ENCODE measurements around the gene CALHM5. TPM values are rescaled to one million over a fixed set of nuclear protein-coding genes. Genes with fewer than 3 reads are reported as not detected.

Gene CALHM5
- total RNA-seq, 2 donors from 2014 or later: 0.20 to 0.37 TPM

- intact Hi-C loops (cut with DNase I): no loop called here
- H3K9ac ChIP-seq (ENCODE audit: low read depth in 2 of 2, low read length in 2 of 2): no peak overlapping the region
Measured at GRCh38 chr6:116535109-116535508, 23.7 kb downstream of the CALHM5 start.

GRCh38 chr6:116536216-116536621 is 24.8 kb downstream of the CALHM5 start:
- intact Hi-C loops (cut with DNase I): no loop called here
- no peaks in the 10 kb centered on the region for H3K9me3 ChIP-seq
- H3K27ac ChIP-seq: no peak overlapping the region
- H3K4me3 ChIP-seq: no peak overlapping the region
- H3K9ac ChIP-seq (ENCODE audit: low read depth in 2 of 2, low read length in 2 of 2): no peak overlapping the region
- TF ChIP-seq CTCF (IDR thresholded peaks at IDR 0.05): peak; percentile 64
- DNase-seq: peak; percentile 27
- H3K27me3 ChIP-seq: no peaks in the 10 kb centered on the region
- no peaks in the 10 kb centered on the region for H3K4me1 ChIP-seq
- H3K36me3 ChIP-seq: no peaks in the 10 kb centered on the region

More at GRCh38 chr6:116535109-116535508, 23.7 kb downstream of the CALHM5 start:
- Histone ChIP-seq H3K4me1 (no peaks in the 10 kb centered on the region), H3K9me3 (no peaks in the 10 kb centered on the region), H3K4me3 (no peak overlapping the region), H3K27ac (no peak overlapping the region), H3K27me3 (no peaks in the 10 kb centered on the region), H3K36me3 (no peaks in the 10 kb centered on the region)
- no peak for TF ChIP-seq CTCF (IDR thresholded peaks at IDR 0.05)
- DNase-seq: no peak

GRCh38 chr6:116542426-116542825 is 31.0 kb downstream of the CALHM5 start:
- no peaks in the 10 kb centered on the region for H3K4me1 ChIP-seq
- H3K9ac ChIP-seq (ENCODE audit: low read depth in 2 of 2, low read length in 2 of 2): no peak overlapping the region
- TF ChIP-seq CTCF (IDR thresholded peaks at IDR 0.05): no peak
- no peaks in the 10 kb centered on the region for H3K36me3 ChIP-seq
- no peak for DNase-seq
- no peaks in the 10 kb centered on the region for H3K9me3 ChIP-seq
- intact Hi-C loops (cut with DNase I): no loop called here
- no peak overlapping the region for H3K27ac ChIP-seq
- no peaks in the 10 kb centered on the region for H3K27me3 ChIP-seq
- no peak overlapping the region for H3K4me3 ChIP-seq

- Histone ChIP-seq H3K27ac (no peak overlapping the region), H3K9me3 (no peaks in the 10 kb centered on the region), H3K4me3 (no peak overlapping the region), H3K4me1 (no peaks in the 10 kb centered on the region), H3K27me3 (no peaks in the 10 kb centered on the region), H3K36me3 (no peaks in the 10 kb centered on the region), H3K9ac (ENCODE audit: low read depth in 2 of 2, low read length in 2 of 2) (no peak overlapping the region)
- no peak for TF ChIP-seq CTCF (IDR thresholded peaks at IDR 0.05)
- intact Hi-C loops (cut with DNase I): no loop called here
- DNase-seq: no peak
Measured at GRCh38 chr6:116543149-116543548, 31.7 kb downstream of the CALHM5 start.

GRCh38 chr6:116545651-116546050 is 34.2 kb downstream of the CALHM5 start, which contains the start of gene TRAPPC3L:
TRAPPC3L (minus strand) TSS chr6:116545684; CDS start chr6:116545514, 170 bp downstream.
- intact Hi-C loops (cut with DNase I): no loop called here
- H3K4me1 ChIP-seq: no peaks in the 10 kb centered on the region
- H3K27ac ChIP-seq: no peak within 1 kb of the TSS
- no peak for DNase-seq
- H3K36me3 ChIP-seq: no peaks in the 10 kb centered on the region
- TF ChIP-seq CTCF (IDR thresholded peaks at IDR 0.05): no peak
- H3K4me3 ChIP-seq: no peak within 1 kb of the TSS
- H3K9me3 ChIP-seq: no peaks in the 10 kb centered on the region
- H3K9ac ChIP-seq (ENCODE audit: low read depth in 2 of 2, low read length in 2 of 2): no peak within 1 kb of the TSS
- no peaks in the 10 kb centered on the region for H3K27me3 ChIP-seq
